OCI-LY3 (cell line): ENCODE results near the gene ACKR3.

Experiments used
- EZH2phosphoT487 ChIP-seq: fragments of 200-600 bp; shearing (Covaris generic); IDR thresholded peaks from 2 replicates; pipeline ENCODE4 v1.6.1; 2018; ENCODE audit warnings: antibody characterized with exemption, mixed run types, low read depth
- TF ChIP-seq, protein P1 (sequence below): fragments of 200-600, 300-600 bp; sonication (generic); IDR thresholded peaks from 2 replicates; pipeline ENCODE4 v1.5.1; 2014; ENCODE audit warnings: antibody characterized with exemption, low read length, low read depth

DNA sequence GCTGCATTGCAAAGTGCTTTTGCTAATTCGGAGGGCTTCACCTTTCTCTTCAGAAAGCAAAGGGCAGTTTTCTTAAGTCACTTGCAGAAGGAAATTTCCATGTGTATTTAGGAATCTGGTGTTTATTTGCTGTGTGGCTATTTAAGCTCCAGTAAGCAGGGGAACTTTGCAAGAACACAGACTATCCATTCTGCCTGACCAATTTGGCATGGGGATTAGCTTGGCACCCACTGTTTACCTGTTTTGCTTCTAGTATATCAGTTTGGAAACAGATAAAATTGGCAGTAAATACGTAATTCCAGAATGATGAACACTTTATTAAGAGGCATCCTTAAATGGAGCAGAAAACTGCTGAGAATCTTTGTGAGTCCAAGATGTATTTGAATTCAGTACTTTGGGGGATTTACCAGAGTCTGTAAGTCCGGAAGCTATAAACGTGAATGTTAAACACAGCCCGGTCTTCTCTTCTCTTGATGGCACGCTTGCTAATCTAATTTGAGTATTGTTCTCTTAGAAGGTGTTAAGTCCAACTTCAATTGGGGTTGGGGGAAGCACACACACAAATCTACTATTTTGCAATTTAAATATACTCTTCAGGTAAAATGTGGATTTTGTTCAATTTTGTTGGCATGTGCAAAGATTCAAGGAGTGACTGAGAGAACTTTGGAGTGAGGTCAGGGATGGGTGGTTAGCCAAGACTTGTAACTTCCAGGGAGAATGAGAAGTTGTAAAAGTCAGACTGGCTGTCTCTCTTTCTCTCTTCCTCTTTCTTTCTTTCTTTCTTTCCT is 650 bp downstream of the ACKR3 start:
- TF ChIP-seq EZH2phosphoT487, result no peak
- TF ChIP-seq, protein P1, sequence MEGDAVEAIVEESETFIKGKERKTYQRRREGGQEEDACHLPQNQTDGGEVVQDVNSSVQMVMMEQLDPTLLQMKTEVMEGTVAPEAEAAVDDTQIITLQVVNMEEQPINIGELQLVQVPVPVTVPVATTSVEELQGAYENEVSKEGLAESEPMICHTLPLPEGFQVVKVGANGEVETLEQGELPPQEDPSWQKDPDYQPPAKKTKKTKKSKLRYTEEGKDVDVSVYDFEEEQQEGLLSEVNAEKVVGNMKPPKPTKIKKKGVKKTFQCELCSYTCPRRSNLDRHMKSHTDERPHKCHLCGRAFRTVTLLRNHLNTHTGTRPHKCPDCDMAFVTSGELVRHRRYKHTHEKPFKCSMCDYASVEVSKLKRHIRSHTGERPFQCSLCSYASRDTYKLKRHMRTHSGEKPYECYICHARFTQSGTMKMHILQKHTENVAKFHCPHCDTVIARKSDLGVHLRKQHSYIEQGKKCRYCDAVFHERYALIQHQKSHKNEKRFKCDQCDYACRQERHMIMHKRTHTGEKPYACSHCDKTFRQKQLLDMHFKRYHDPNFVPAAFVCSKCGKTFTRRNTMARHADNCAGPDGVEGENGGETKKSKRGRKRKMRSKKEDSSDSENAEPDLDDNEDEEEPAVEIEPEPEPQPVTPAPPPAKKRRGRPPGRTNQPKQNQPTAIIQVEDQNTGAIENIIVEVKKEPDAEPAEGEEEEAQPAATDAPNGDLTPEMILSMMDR, result no peak
